Parathyroid adenoma (tissue), 2 donors: ENCODE data around the gene ADORA2A.

Source experiments
- H2AFZ ChIP-seq: fragments of 300-600 bp; sonication (generic); one replicate; pipeline ENCODE4 v1.7.0; 2017; ENCODE audit warnings: antibody characterized with exemption, mild to moderate bottlenecking
- H3K27ac ChIP-seq: fragments of 300-600 bp; sonication (generic); one replicate; pipeline ENCODE4 v1.7.0; 2017
- H3K27me3 ChIP-seq: fragments of 300-600 bp; sonication (generic); one replicate; pipeline ENCODE4 v1.7.0; 2017; ENCODE audit warnings: low read length; ENCODE audit not compliant: control insufficient read depth, insufficient read depth
- H3K36me3 ChIP-seq: fragments of 300-600 bp; sonication (generic); one replicate; pipeline ENCODE4 v1.7.0; 2017; ENCODE audit warnings: low read length; ENCODE audit not compliant: control insufficient read depth, insufficient read depth
- H3K4me1 ChIP-seq: fragments of 300-600 bp; sonication (generic); one replicate; pipeline ENCODE4 v1.7.0; 2017; ENCODE audit warnings: control low read depth
- H3K4me2 ChIP-seq: fragments of 300-600 bp; sonication (generic); one replicate; pipeline ENCODE4 v1.7.0; 2017; ENCODE audit warnings: low read length
- H3K4me3 ChIP-seq: fragments of 300-600 bp; sonication (generic); one replicate; pipeline ENCODE4 v1.7.0; 2017; ENCODE audit warnings: low read depth, low read length
- H3K79me2 ChIP-seq: fragments of 300-600 bp; sonication (generic); one replicate; pipeline ENCODE4 v1.7.0; 2017; ENCODE audit warnings: control low read depth
- H3K9ac ChIP-seq: fragments of 300-600 bp; sonication (generic); one replicate; pipeline ENCODE4 v1.7.0; 2017; ENCODE audit warnings: mild to moderate bottlenecking
- H3K9me3 ChIP-seq: fragments of 300-600 bp; sonication (generic); one replicate; pipeline ENCODE4 v1.7.0; 2017; ENCODE audit warnings: low read length; ENCODE audit not compliant: control insufficient read depth
- TF ChIP-seq, protein P1 (sequence below): fragments of 300-600 bp; sonication (generic); IDR thresholded peaks from one replicate; pipeline ENCODE4 v1.7.0; 2017; ENCODE audit warnings: antibody characterized with exemption, mild to moderate bottlenecking
- donor health status: primary hyperparathyroidism.

Gene ADORA2A

GRCh38 chr22:24406322-24407277 lies 20.8 kb upstream of the ADORA2A start:
- TF ChIP-seq, protein P1, sequence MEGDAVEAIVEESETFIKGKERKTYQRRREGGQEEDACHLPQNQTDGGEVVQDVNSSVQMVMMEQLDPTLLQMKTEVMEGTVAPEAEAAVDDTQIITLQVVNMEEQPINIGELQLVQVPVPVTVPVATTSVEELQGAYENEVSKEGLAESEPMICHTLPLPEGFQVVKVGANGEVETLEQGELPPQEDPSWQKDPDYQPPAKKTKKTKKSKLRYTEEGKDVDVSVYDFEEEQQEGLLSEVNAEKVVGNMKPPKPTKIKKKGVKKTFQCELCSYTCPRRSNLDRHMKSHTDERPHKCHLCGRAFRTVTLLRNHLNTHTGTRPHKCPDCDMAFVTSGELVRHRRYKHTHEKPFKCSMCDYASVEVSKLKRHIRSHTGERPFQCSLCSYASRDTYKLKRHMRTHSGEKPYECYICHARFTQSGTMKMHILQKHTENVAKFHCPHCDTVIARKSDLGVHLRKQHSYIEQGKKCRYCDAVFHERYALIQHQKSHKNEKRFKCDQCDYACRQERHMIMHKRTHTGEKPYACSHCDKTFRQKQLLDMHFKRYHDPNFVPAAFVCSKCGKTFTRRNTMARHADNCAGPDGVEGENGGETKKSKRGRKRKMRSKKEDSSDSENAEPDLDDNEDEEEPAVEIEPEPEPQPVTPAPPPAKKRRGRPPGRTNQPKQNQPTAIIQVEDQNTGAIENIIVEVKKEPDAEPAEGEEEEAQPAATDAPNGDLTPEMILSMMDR = no peak
- Histone ChIP-seq H3K27ac (no peak overlapping the region), H3K36me3 (no peaks in the 10 kb centered on the region), H3K9me3 (no peaks in the 10 kb centered on the region), H3K4me3 (no peak overlapping the region), H3K4me2 (no peak overlapping the region), H2AFZ (no peak overlapping the region), H3K79me2 (no peaks in the 10 kb centered on the region), H3K27me3 (no peaks in the 10 kb centered on the region), H3K9ac (no peak overlapping the region), H3K4me1 (peaks cover 4% of the 10 kb centered on the region)

DNA sequence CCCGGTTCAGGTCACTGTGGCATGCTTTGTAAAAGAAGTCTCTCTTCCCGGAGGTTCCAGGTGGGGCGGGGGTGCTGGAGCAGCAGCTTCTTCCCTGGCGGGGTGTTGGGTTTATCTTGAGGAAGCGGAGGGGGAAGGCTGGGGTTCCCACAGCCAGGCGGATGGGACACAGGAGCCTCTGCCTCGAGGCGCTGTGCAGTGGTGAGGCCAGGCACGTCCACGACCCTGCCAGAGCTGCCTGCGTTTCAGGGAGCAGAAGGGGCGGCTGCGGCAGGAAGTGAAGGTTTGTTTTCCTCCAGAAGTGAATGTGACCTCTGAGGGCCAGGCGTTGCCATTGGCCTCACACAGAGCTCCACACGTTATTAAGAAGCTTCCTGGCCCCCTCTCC lies 20.1 kb upstream of the ADORA2A start:
- no peaks in the 10 kb centered on the region for H3K79me2 ChIP-seq
- TF ChIP-seq, protein P1 = no peak
- no peak overlapping the region for H3K4me3 ChIP-seq
- no peak overlapping the region for H3K27ac ChIP-seq
- H3K4me1 ChIP-seq = peaks cover 3% of the 10 kb centered on the region
- H3K27me3 ChIP-seq = no peaks in the 10 kb centered on the region
- no peaks in the 10 kb centered on the region for H3K36me3 ChIP-seq
- H3K9ac ChIP-seq = no peak overlapping the region
- H2AFZ ChIP-seq = no peak overlapping the region
- H3K9me3 ChIP-seq = no peaks in the 10 kb centered on the region
- H3K4me2 ChIP-seq = no peak overlapping the region

GRCh38 chr22:24407884-24408283 lies 19.5 kb upstream of the ADORA2A start:
- Histone ChIP-seq H2AFZ (no peak overlapping the region), H3K9ac (no peak overlapping the region), H3K36me3 (no peaks in the 10 kb centered on the region), H3K9me3 (no peaks in the 10 kb centered on the region), H3K4me1 (peaks cover 2% of the 10 kb centered on the region), H3K79me2 (no peaks in the 10 kb centered on the region), H3K27me3 (no peaks in the 10 kb centered on the region), H3K4me3 (no peak overlapping the region), H3K4me2 (no peak overlapping the region), H3K27ac (no peak overlapping the region)
- TF ChIP-seq, protein P1 = no peak

GRCh38 chr22:24408630-24409029 lies 18.8 kb upstream of the ADORA2A start:
- no peaks in the 10 kb centered on the region for H3K9me3 ChIP-seq
- TF ChIP-seq, protein P1 = no peak
- H3K27ac ChIP-seq = no peak overlapping the region

More at GRCh38 chr22:24408630-24409029, 18.8 kb upstream of the ADORA2A start:
- Histone ChIP-seq H3K27me3 (no peaks in the 10 kb centered on the region), H3K79me2 (no peaks in the 10 kb centered on the region), H3K4me1 (peaks cover 2% of the 10 kb centered on the region), H3K9ac (no peak overlapping the region), H2AFZ (no peak overlapping the region), H3K4me3 (no peak overlapping the region), H3K36me3 (no peaks in the 10 kb centered on the region), H3K4me2 (no peak overlapping the region)
